Mammary epithelial cell (primary cell): ENCODE data around the gene ANKLE2.

Experiments
- EZH2 ChIP-seq: IDR thresholded peaks from 2 replicates; pipeline ENCODE4 v1.6.1; 2012; ENCODE audit warnings: low read length, inconsistent platforms, borderline replicate concordance
- TF ChIP-seq, protein P1 (sequence below), 2 donors: IDR thresholded peaks in 1 of 2; conservative IDR thresholded peaks in 1 of 2; 2 replicates each; pipeline ENCODE4 v1.5.1; 2011 to 2012; ENCODE audit warnings: inconsistent platforms in 2 of 2, low read length in 2 of 2, mild to moderate bottlenecking in 2 of 2, control low read depth in 1 of 2, low read depth in 1 of 2; ENCODE audit not compliant: insufficient read depth in 1 of 2; ENCODE audit errors: extremely low read depth in 1 of 2

DNA sequence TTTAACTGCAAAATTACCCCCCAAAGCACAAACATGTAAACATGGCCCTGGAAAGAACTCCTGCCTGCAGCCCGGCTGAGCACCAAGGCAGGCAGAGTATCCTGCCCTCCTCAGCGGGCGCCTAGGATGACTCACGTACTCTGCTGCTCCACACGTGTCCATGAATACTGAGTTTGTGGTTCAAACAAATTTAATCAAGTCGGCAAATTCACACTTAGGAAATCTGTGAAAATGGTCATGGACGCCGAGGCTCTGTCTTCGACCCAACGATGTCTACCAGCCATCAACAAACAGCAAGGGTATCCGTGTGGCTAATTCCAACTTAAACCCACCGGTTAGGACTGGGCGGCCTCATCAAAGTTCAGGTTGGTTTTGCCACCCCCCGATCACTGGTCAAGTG lies 41.5 kb upstream of the ANKLE2 start:
- TF ChIP-seq, protein P1, sequence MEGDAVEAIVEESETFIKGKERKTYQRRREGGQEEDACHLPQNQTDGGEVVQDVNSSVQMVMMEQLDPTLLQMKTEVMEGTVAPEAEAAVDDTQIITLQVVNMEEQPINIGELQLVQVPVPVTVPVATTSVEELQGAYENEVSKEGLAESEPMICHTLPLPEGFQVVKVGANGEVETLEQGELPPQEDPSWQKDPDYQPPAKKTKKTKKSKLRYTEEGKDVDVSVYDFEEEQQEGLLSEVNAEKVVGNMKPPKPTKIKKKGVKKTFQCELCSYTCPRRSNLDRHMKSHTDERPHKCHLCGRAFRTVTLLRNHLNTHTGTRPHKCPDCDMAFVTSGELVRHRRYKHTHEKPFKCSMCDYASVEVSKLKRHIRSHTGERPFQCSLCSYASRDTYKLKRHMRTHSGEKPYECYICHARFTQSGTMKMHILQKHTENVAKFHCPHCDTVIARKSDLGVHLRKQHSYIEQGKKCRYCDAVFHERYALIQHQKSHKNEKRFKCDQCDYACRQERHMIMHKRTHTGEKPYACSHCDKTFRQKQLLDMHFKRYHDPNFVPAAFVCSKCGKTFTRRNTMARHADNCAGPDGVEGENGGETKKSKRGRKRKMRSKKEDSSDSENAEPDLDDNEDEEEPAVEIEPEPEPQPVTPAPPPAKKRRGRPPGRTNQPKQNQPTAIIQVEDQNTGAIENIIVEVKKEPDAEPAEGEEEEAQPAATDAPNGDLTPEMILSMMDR (conservative IDR thresholded peaks at IDR 0.05 in 1 of 2, IDR thresholded peaks at IDR 0.05 in 1 of 2; ENCODE audit: extremely low read depth in 1 of 2, insufficient read depth in 1 of 2, low read depth in 1 of 2, low read length in 2 of 2), result no peak
- no peak for TF ChIP-seq EZH2
